ENCODE results near the gene TEKT5. TPM values are rescaled to one million over a fixed set of nuclear protein-coding genes. Genes with fewer than 3 reads are reported as not detected.

Gene TEKT5
- total RNA-seq, 4 donors from 2014 or later = not detected

GRCh38 chr16:10666291-10666690, 28.4 kb downstream of the TEKT5 start:
- ATAC-seq (ENCODE audit: low FRiP score) (no peak), DNase-seq (ENCODE audit: low spot score) (no peak)
- no peak for TF ChIP-seq CTCF (IDR thresholded peaks at IDR 0.05)

GRCh38 chr16:10665166-10665565, 29.6 kb downstream of the TEKT5 start:
- no peak for DNase-seq (ENCODE audit: low spot score)
- no peak for ATAC-seq (ENCODE audit: low FRiP score)
- TF ChIP-seq CTCF (IDR thresholded peaks at IDR 0.05) = no peak

GRCh38 chr16:10664720-10665126, 30.0 kb downstream of the TEKT5 start:
- DNase-seq (ENCODE audit: low spot score) = no peak
- TF ChIP-seq CTCF (IDR thresholded peaks at IDR 0.05) = no peak
- no peak for ATAC-seq (ENCODE audit: low FRiP score)

- DNase-seq (ENCODE audit: low spot score) (no peak), ATAC-seq (ENCODE audit: low FRiP score) (no peak)
- TF ChIP-seq CTCF (IDR thresholded peaks at IDR 0.05) = no peak
These were observed 31.0 kb downstream of the TEKT5 start for GRCh38 chr16:10663744-10664143.

- DNase-seq (ENCODE audit: low spot score) (no peak), ATAC-seq (ENCODE audit: low FRiP score) (no peak)
These were observed 31.6 kb downstream of the TEKT5 start for GRCh38 chr16:10663146-10663545.

GRCh38 chr16:10662212-10662611, 32.5 kb downstream of the TEKT5 start:
- ATAC-seq (ENCODE audit: low FRiP score) = no peak
- DNase-seq (ENCODE audit: low spot score) = no peak

More at GRCh38 chr16:10663146-10663545, 31.6 kb downstream of the TEKT5 start:
- TF ChIP-seq CTCF (IDR thresholded peaks at IDR 0.05) = no peak

More at GRCh38 chr16:10662212-10662611, 32.5 kb downstream of the TEKT5 start:
- TF ChIP-seq CTCF (IDR thresholded peaks at IDR 0.05) = no peak

Data from omental fat pad (tissue), 4 donors.